Suprapubic skin (tissue), 4 donors: Measurements from ENCODE around the gene AGAP1.

Source experiments
- EP300 ChIP-seq: sonication (generic); formaldehyde crosslinking; IDR thresholded peaks from one replicate; pipeline ENCODE4 v1.6.1; 2017; ENCODE audit warnings: antibody characterized with exemption
- POLR2A ChIP-seq, 2 donors: fragments of 450-650 bp; IDR thresholded peaks; one replicate each; pipeline ENCODE4 v1.6.1; 2017; ENCODE audit warnings: antibody characterized with exemption in 2 of 2, mild to moderate bottlenecking in 2 of 2, moderate library complexity in 2 of 2
- POLR2AphosphoS5 ChIP-seq, 3 donors: sonication (generic); formaldehyde crosslinking; IDR thresholded peaks; one replicate each; pipeline ENCODE4 v1.6.1; 2017; ENCODE audit warnings: antibody characterized with exemption in 3 of 3
- TF ChIP-seq, protein P1 (sequence below), 2 donors: fragments of 200-600 bp in 1 of 2; fragments of 450-650 bp in 1 of 2; sonication (generic) in 1 of 2; IDR thresholded peaks; one replicate each; pipeline ENCODE4 v1.5.1; 2016 to 2019; ENCODE audit warnings: antibody characterized with exemption in 2 of 2, mild to moderate bottlenecking in 1 of 2, moderate library complexity in 1 of 2

DNA sequence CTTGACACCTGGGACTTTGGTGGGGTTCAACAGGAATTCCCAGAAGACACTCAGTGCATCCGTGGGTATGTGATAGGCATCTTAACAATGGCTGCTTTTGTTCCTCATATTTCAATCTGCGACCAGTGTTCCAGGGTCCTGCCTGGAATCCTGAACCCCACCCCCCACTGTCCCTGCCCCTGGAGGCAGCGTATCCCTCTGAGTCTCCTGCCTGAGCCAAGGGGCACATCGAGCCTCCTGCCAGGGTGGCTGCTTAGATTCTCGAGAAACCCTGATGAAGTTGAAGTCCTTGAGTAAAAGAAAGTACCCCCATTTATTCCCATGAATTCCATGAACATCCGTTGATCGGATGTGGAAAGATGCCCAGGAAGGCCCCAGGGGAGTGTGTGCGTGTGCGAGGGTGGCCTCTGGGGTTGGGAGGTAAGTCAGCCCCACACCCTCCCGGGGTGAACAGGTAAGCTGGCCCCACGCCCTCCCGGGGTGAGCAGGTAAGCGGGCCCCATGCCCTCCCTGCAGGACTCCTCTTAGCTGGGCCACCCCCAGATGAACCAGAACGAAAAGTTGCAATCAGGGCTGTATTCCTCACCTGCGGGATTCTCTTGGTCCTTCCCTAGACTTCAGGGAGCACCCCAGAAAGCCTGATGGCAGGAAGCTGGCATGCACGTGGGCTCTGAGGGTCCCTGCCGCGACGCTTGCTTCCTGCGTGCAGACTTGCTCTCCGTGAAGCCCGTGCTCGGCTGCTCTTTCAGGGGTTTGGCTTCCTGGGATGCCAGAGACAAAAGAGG lies 253.3 kb downstream of the AGAP1 start:
- TF ChIP-seq, protein P1, sequence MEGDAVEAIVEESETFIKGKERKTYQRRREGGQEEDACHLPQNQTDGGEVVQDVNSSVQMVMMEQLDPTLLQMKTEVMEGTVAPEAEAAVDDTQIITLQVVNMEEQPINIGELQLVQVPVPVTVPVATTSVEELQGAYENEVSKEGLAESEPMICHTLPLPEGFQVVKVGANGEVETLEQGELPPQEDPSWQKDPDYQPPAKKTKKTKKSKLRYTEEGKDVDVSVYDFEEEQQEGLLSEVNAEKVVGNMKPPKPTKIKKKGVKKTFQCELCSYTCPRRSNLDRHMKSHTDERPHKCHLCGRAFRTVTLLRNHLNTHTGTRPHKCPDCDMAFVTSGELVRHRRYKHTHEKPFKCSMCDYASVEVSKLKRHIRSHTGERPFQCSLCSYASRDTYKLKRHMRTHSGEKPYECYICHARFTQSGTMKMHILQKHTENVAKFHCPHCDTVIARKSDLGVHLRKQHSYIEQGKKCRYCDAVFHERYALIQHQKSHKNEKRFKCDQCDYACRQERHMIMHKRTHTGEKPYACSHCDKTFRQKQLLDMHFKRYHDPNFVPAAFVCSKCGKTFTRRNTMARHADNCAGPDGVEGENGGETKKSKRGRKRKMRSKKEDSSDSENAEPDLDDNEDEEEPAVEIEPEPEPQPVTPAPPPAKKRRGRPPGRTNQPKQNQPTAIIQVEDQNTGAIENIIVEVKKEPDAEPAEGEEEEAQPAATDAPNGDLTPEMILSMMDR (IDR thresholded peaks at IDR 0.05), result no peak
- TF ChIP-seq POLR2A (IDR thresholded peaks at IDR 0.05) (no peak), POLR2AphosphoS5 (IDR thresholded peaks at IDR 0.05) (no peak), EP300 (no peak)
